ENCODE data around the gene DEAF1. TPM values are rescaled to one million over a fixed set of nuclear protein-coding genes. Genes with fewer than 3 reads are reported as not detected.
A peak's percentile ranks its signal among the peaks of the same experiment; 100 is the strongest.

Gene DEAF1
- total and polyA plus RNA-seq, 2 donors (not counting 3 experiments of a cell fraction or from before 2014, with no cell fraction given), result 43.6 to 55.7 TPM

GRCh38 chr11:636511-637332, 58.3 kb downstream of the DEAF1 start, which contains the start of gene DRD4:
TSS of gene DRD4 (plus strand) at chr11:637269. CDS start at chr11:637305, 36 bp downstream.
- ChIA-PET CTCF (interaction anchor here (0.8 kb wide), 1 partner anchor 28 kb away, joined by 3 read pairs; no protein-coding TSS in a partner anchor), POLR2A (no interaction called here)
- peaks cover 4% of the 10 kb centered on the region for H3K4me1 ChIP-seq (ENCODE audit: control insufficient read depth, extremely low read depth, insufficient read depth, low read length)
- no peak within 1 kb of the TSS for H3K27ac ChIP-seq (ENCODE audit: insufficient read depth, low read depth, low read length)
- intact Hi-C loops (cut with micrococcal nuclease) (no loop called here), dilution Hi-C loops (cut with MboI; ENCODE audit: extremely low pct_ligation_motif_present, low sequenced_read_pairs) (no loop called here)
- no peak within 1 kb of the TSS for H3K4me3 ChIP-seq (replicated peaks in 1 of 3; ENCODE audit: insufficient read depth in 1 of 3, low read depth in 1 of 3, low read length in 3 of 3)
- no peak within 1 kb of the TSS for H3K4me2 ChIP-seq (ENCODE audit: insufficient read depth, low read length)
- H3K79me2 ChIP-seq (ENCODE audit: control insufficient read depth, insufficient read depth, low read length), result no peaks in the 10 kb centered on the region
- no peaks in the 10 kb centered on the region for H3K9me3 ChIP-seq (replicated peaks; ENCODE audit: control insufficient read depth, insufficient read depth, low read length)
- no peak within 1 kb of the TSS for H3K9ac ChIP-seq (replicated peaks; ENCODE audit: extremely low read depth, insufficient read depth, low read length)
- no peaks in the 10 kb centered on the region for H3K36me3 ChIP-seq (ENCODE audit: control insufficient read depth in 2 of 2, extremely low read depth in 1 of 2, insufficient read depth in 2 of 2, low read length in 2 of 2)
- DNase-seq (ENCODE audit: low read depth, low spot score) (no peak), FAIRE-seq (no peak)
- H3K9me1 ChIP-seq (replicated peaks; ENCODE audit: control insufficient read depth, extremely low read depth, insufficient read depth, low read length), result no peaks in the 10 kb centered on the region
- H3K27me3 ChIP-seq (ENCODE audit: control insufficient read depth in 2 of 2, insufficient read depth in 2 of 2, low read length in 2 of 2), result peaks cover 27 to 45% of the 10 kb centered on the region in 2 experiments
- no peaks in the 10 kb centered on the region for H4K20me1 ChIP-seq (replicated peaks; ENCODE audit: control insufficient read depth, extremely low read depth, insufficient read depth, low read length)
- BruUV-seq (replicated peaks), result no TSS peak
- H2AFZ ChIP-seq (ENCODE audit: low read depth, low read length), result no peak within 1 kb of the TSS
- peak; percentile 26 for TF ChIP-seq EZH2 (IDR thresholded peaks at IDR 0.05; ENCODE audit: borderline replicate concordance, low read depth, low read length, severe bottlenecking)
- TF ChIP-seq POLR2A (IDR thresholded peaks at IDR 0.05; ENCODE audit: low read depth, low read length), result no peak

GRCh38 chr11:635945-636510, 59.0 kb downstream of the DEAF1 start:
- H3K4me1 ChIP-seq (ENCODE audit: control insufficient read depth, extremely low read depth, insufficient read depth, low read length), result peaks cover 4% of the 10 kb centered on the region
- H3K79me2 ChIP-seq (ENCODE audit: control insufficient read depth, insufficient read depth, low read length), result no peaks in the 10 kb centered on the region
- no peaks in the 10 kb centered on the region for H4K20me1 ChIP-seq (replicated peaks; ENCODE audit: control insufficient read depth, extremely low read depth, insufficient read depth, low read length)
- no peak overlapping the region for H3K4me2 ChIP-seq (ENCODE audit: insufficient read depth, low read length)
- BruUV-seq (replicated peaks), result no TSS peak
- POLR2A ChIA-PET, result no interaction called here
- no peak overlapping the region for H2AFZ ChIP-seq (ENCODE audit: low read depth, low read length)
- H3K9me3 ChIP-seq (replicated peaks; ENCODE audit: control insufficient read depth, insufficient read depth, low read length), result no peaks in the 10 kb centered on the region
- H3K9me1 ChIP-seq (replicated peaks; ENCODE audit: control insufficient read depth, extremely low read depth, insufficient read depth, low read length), result no peaks in the 10 kb centered on the region
- no peaks in the 10 kb centered on the region for H3K36me3 ChIP-seq (ENCODE audit: control insufficient read depth in 2 of 2, extremely low read depth in 1 of 2, insufficient read depth in 2 of 2, low read length in 2 of 2)
- H3K4me3 ChIP-seq (replicated peaks in 1 of 3; ENCODE audit: insufficient read depth in 1 of 3, low read depth in 1 of 3, low read length in 3 of 3), result no peak overlapping the region
- dilution Hi-C loops (cut with MboI; ENCODE audit: extremely low pct_ligation_motif_present, low sequenced_read_pairs) (no loop called here), intact Hi-C loops (cut with micrococcal nuclease) (no loop called here)
- CTCF ChIA-PET, result interaction anchor here (0.8 kb wide), 1 partner anchor 27 kb away, joined by 3 read pairs; no protein-coding TSS in a partner anchor
- DNase-seq (ENCODE audit: low read depth, low spot score), result no peak
- no peak overlapping the region for H3K27ac ChIP-seq (ENCODE audit: insufficient read depth, low read depth, low read length)
- peaks cover 27 to 45% of the 10 kb centered on the region in 2 experiments for H3K27me3 ChIP-seq (ENCODE audit: control insufficient read depth in 2 of 2, insufficient read depth in 2 of 2, low read length in 2 of 2)
- H3K9ac ChIP-seq (replicated peaks; ENCODE audit: extremely low read depth, insufficient read depth, low read length), result no peak overlapping the region
- no peak for FAIRE-seq
- TF ChIP-seq CTCF (IDR thresholded peaks at IDR 0.05; ENCODE audit: extremely low read depth in 1 of 2, insufficient read depth in 1 of 2, low read depth in 1 of 2, low read length in 2 of 2), result no peak
- no peak for TF ChIP-seq JUN (IDR thresholded peaks at IDR 0.05; ENCODE audit: borderline replicate concordance, insufficient read depth, insufficient read length, low read depth)
- no peak for TF ChIP-seq GATA2 (IDR thresholded peaks at IDR 0.05; ENCODE audit: insufficient read depth, insufficient read length, low read depth, low read length)
- no peak for TF ChIP-seq EZH2 (IDR thresholded peaks at IDR 0.05; ENCODE audit: borderline replicate concordance, low read depth, low read length, severe bottlenecking)
- no peak for TF ChIP-seq POLR2AphosphoS5 (IDR thresholded peaks at IDR 0.05; ENCODE audit: insufficient read depth, low read depth, low read length)
- no peak for TF ChIP-seq POLR2A (IDR thresholded peaks at IDR 0.05; ENCODE audit: low read depth, low read length)
- TF ChIP-seq MAX (IDR thresholded peaks at IDR 0.05; ENCODE audit: insufficient read depth, insufficient read length), result no peak
- no peak for TF ChIP-seq MYC (IDR thresholded peaks at IDR 0.05; ENCODE audit: low read depth, low read length)

All from endothelial cell of umbilical vein (primary cell).